Keratinocyte (primary cell): ENCODE results near the gene GBGT1.

Experiments used
- EZH2 ChIP-seq: IDR thresholded peaks from one replicate; pipeline ENCODE4 v1.6.1; 2012; ENCODE audit warnings: inconsistent platforms, mild to moderate bottlenecking, low read length, moderate library complexity
- TF ChIP-seq, protein P1 (sequence below), 3 experiments: IDR thresholded peaks in 1 of 3; conservative IDR thresholded peaks in 1 of 3; optimal IDR thresholded peaks in 1 of 3; 2 replicates in 2 of 3; 3 replicates in 1 of 3; pipeline versions ENCODE3 to v1.5.1; 2011; ENCODE audit warnings: low read length in 3 of 3, mild to moderate bottlenecking in 3 of 3, moderate library complexity in 2 of 3, control low read depth in 1 of 3, inconsistent platforms in 1 of 3; ENCODE audit not compliant: insufficient read depth in 2 of 3; ENCODE audit errors: extremely low read depth in 1 of 3

DNA sequence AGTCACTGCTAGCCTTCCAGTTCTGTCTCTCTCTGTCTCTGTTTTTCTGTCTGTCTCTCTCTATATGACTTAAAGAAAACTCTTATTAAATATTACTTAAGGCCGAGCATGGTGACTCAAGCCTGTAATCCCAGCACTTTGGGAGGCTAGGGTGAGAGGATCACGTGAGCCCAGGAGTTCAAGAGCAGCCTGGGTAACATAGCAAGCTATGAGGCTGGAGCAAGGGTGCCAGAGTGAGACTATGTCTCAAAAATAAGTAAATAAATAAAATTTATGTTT lies 1.7 kb upstream of the GBGT1 start:
- TF ChIP-seq, protein P1, sequence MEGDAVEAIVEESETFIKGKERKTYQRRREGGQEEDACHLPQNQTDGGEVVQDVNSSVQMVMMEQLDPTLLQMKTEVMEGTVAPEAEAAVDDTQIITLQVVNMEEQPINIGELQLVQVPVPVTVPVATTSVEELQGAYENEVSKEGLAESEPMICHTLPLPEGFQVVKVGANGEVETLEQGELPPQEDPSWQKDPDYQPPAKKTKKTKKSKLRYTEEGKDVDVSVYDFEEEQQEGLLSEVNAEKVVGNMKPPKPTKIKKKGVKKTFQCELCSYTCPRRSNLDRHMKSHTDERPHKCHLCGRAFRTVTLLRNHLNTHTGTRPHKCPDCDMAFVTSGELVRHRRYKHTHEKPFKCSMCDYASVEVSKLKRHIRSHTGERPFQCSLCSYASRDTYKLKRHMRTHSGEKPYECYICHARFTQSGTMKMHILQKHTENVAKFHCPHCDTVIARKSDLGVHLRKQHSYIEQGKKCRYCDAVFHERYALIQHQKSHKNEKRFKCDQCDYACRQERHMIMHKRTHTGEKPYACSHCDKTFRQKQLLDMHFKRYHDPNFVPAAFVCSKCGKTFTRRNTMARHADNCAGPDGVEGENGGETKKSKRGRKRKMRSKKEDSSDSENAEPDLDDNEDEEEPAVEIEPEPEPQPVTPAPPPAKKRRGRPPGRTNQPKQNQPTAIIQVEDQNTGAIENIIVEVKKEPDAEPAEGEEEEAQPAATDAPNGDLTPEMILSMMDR (optimal IDR thresholded peaks at IDR 0.05 in 1 of 3, IDR thresholded peaks at IDR 0.05 in 1 of 3, conservative IDR thresholded peaks at IDR 0.05 in 1 of 3; ENCODE audit: extremely low read depth in 1 of 3, insufficient read depth in 2 of 3, low read length in 3 of 3) = no peak
- TF ChIP-seq EZH2 = no peak
